ENCODE data around the gene PARL. TPM values are rescaled to one million over a fixed set of nuclear protein-coding genes. Genes with fewer than 3 reads are reported as not detected.
A peak's percentile ranks its signal among the peaks of the same experiment; 100 is the strongest.

The PARL gene
- total RNA-seq, 1 donor from 2014 or later = 70.5 TPM

DNA sequence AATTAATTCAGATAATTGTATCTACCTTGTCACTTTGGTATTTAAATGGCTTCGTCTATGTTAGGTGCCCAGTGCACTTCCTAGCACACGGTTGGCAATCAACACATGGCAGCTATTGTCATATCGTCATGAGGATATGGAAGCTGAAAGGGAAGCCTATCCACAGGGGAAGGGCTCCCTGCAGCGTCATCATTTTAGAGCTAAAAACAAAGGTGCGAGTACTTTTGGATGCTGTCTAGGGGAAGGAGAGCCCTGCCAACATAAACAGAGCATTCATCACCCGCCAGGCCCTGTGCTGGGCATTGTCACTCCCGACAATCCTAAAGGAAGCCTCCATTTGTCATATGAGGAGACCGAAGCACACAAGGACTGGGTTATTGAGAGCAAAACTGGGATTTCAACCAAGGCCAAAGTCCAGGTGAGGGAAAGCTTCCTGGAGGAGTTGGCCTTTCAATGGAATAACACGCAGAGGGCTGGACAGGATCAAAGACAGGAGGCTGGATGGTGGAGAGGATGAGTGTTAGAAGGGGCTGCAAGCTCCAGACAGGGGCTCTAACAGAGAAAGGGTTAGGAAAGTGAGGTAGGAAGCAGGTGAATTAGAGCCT lies 8.0 kb upstream of the PARL start:
- Histone ChIP-seq H3K27ac (no peak overlapping the region), H3K9me3 (ENCODE audit: low read depth) (no peaks in the 10 kb centered on the region), H3K9ac (no peak overlapping the region), H3K4me3 (no peak overlapping the region), H2AFZ (replicated peaks) (no peak overlapping the region), H3K27me3 (peaks cover 6% of the 10 kb centered on the region), H3K4me2 (no peak overlapping the region), H4K20me1 (ENCODE audit: low read depth) (no peaks in the 10 kb centered on the region), H3F3A (ENCODE audit: low read depth) (no peaks in the 10 kb centered on the region), H3K36me3 (no peaks in the 10 kb centered on the region), H3K79me2 (ENCODE audit: low read depth) (no peaks in the 10 kb centered on the region), H3K4me1 (no peaks in the 10 kb centered on the region)
- H3K36me3 Mint-ChIP-seq = no peaks in the 10 kb centered on the region
- H3K9me3 Mint-ChIP-seq = no peaks in the 10 kb centered on the region
- no peak overlapping the region for H3K4me3 Mint-ChIP-seq
- TF ChIP-seq CTCF (IDR thresholded peaks at IDR 0.05) (no peak), EZH2 (IDR thresholded peaks at IDR 0.05) (no peak), EZH2phosphoT487 (IDR thresholded peaks at IDR 0.05) (no peak)
- DNase-seq (ENCODE audit: low spot score) = no peak
- peaks cover 2% of the 10 kb centered on the region for H3K27me3 Mint-ChIP-seq (ENCODE audit: insufficient read depth, low read depth)
- no peak overlapping the region for H3K27ac Mint-ChIP-seq
- no peaks in the 10 kb centered on the region for H3K4me1 Mint-ChIP-seq

- DNase-seq (ENCODE audit: low spot score) = no peak
- no peak overlapping the region for H3K27ac ChIP-seq
- peaks cover 19% of the 10 kb centered on the region for H4K20me1 ChIP-seq (ENCODE audit: low read depth)
- TF ChIP-seq EZH2phosphoT487 (IDR thresholded peaks at IDR 0.05) (no peak), CTCF (IDR thresholded peaks at IDR 0.05) (no peak), EZH2 (IDR thresholded peaks at IDR 0.05) (no peak)
- H3K4me1 Mint-ChIP-seq = peaks cover 27% of the 10 kb centered on the region
- no peaks in the 10 kb centered on the region for H3K9me3 ChIP-seq (ENCODE audit: low read depth)
- no peaks in the 10 kb centered on the region for H3K9me3 Mint-ChIP-seq
- H3K27me3 ChIP-seq = peaks cover 6% of the 10 kb centered on the region
- H3K27ac Mint-ChIP-seq = no peak overlapping the region
- H3F3A ChIP-seq (ENCODE audit: low read depth) = no peaks in the 10 kb centered on the region
- H3K36me3 ChIP-seq = no peaks in the 10 kb centered on the region
- peak overlapping the region; percentile 44 for H3K4me3 Mint-ChIP-seq
- no peak overlapping the region for H3K4me2 ChIP-seq
- H3K36me3 Mint-ChIP-seq = no peaks in the 10 kb centered on the region
- no peak overlapping the region for H2AFZ ChIP-seq (replicated peaks)
- peaks cover 38% of the 10 kb centered on the region for H3K79me2 ChIP-seq (ENCODE audit: low read depth)
- H3K9ac ChIP-seq = no peak overlapping the region
- peaks cover 3% of the 10 kb centered on the region for H3K27me3 Mint-ChIP-seq (ENCODE audit: insufficient read depth, low read depth)
- H3K4me1 ChIP-seq = peaks cover 15% of the 10 kb centered on the region
- no peak overlapping the region for H3K4me3 ChIP-seq
Measured at GRCh38 chr3:183885766-183886165, 1.1 kb upstream of the PARL start.

DNA sequence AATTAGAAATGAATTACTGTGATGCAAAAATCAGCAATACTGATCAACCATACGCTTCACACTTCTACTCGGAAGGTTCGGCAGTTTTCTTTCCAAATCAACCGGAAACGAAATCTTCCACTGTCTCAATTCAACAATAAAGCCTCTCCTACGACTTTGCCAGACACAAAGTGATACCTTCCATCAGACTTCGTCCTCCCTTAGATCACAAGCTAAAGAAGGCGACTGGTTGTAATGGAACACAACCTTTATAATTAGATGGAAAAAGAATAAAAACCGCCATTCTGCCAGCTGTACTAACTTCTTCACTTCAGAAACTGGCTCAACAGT lies 618 bp downstream of the PARL start:
- H3K9me3 ChIP-seq (ENCODE audit: low read depth) = no peaks in the 10 kb centered on the region
- H3F3A ChIP-seq (ENCODE audit: low read depth) = no peaks in the 10 kb centered on the region
- H3K4me1 ChIP-seq = peaks cover 15% of the 10 kb centered on the region
- peak overlapping the region; percentile 83 for H3K4me2 ChIP-seq
- Mint-ChIP-seq H3K9me3 (no peaks in the 10 kb centered on the region), H3K4me1 (peaks cover 27% of the 10 kb centered on the region), H3K27me3 (ENCODE audit: insufficient read depth, low read depth) (peaks cover 3% of the 10 kb centered on the region), H3K4me3 (peak overlapping the region; percentile 98), H3K36me3 (no peaks in the 10 kb centered on the region), H3K27ac (peak overlapping the region; percentile 65)
- peak overlapping the region; percentile 66 for H2AFZ ChIP-seq (replicated peaks)
- no peaks in the 10 kb centered on the region for H3K36me3 ChIP-seq
- no peak for TF ChIP-seq EZH2 (IDR thresholded peaks at IDR 0.05)
- TF ChIP-seq CTCF (IDR thresholded peaks at IDR 0.05) = no peak
- TF ChIP-seq EZH2phosphoT487 (IDR thresholded peaks at IDR 0.05) = no peak
- peak overlapping the region; percentile 90 for H3K4me3 ChIP-seq
- H3K79me2 ChIP-seq (ENCODE audit: low read depth) = peaks cover 55% of the 10 kb centered on the region
- H3K27me3 ChIP-seq = peaks cover 6% of the 10 kb centered on the region
- H4K20me1 ChIP-seq (ENCODE audit: low read depth) = peaks cover 22% of the 10 kb centered on the region
- H3K27ac ChIP-seq = peak overlapping the region; percentile 4
- peak; percentile 4 for DNase-seq (ENCODE audit: low spot score)
- peak overlapping the region; percentile 62 for H3K9ac ChIP-seq

Data from neural progenitor cell (in vitro differentiated cells).